NCI-H2196 (cell line): ENCODE data around the gene SLC22A1.

Experiments used
- DNase-seq: peaks from one replicate; lab custom pipeline; 2025; ENCODE audit not compliant: unreplicated experiment; lab: John Stamatoyannopoulos, UW

Gene SLC22A1

GRCh38 chr6:160170018-160170680 lies 48.5 kb downstream of the SLC22A1 start:
- no peak for DNase-seq

DNA sequence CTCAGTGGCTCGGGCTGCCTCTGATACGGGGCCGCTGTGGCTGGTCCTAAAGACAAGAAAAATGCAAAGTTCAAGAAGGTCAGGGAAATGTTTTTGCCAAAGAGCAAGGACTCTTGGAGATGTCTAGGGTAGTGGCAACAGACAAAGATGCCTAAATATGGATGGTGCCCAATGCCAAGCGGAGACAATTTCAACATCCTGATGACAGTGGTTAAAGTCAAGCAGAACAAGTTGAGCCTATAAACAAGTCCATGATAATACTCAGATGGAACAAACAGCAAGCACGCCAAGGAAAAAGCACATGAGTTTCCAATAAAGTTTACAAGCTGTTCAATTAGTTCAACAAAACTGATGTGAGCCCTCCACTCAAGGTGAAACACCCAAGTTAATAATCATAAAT lies 51.1 kb downstream of the SLC22A1 start:
- DNase-seq = no peak

- DNase-seq = no peak
These were observed 52.4 kb downstream of the SLC22A1 start for GRCh38 chr6:160173806-160174527.

GRCh38 chr6:160174681-160175080 lies 53.1 kb downstream of the SLC22A1 start:
- no peak for DNase-seq

GRCh38 chr6:160177220-160177619 lies 55.6 kb downstream of the SLC22A1 start:
- no peak for DNase-seq

DNA sequence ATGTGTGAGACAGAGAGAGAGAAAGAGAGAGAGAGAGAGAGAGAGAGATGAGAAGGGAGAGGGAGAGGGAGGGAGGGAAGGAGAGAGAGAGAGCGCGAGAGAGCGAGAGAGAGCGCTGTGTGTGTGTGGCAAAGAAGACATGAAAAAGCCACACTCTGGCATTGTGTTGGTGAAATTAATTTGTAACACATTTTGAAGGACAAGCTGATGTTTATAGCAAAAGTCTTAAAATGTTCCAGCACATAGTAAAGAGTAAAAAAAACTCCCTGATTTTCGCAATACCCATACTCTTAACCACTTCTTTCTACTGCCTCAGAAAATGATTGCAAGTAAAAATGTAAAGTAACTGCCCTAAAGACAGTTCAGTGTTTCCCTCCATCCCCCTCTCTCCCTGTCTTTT lies 56.7 kb downstream of the SLC22A1 start:
- no peak for DNase-seq

- no peak for DNase-seq
These were observed 59.1 kb downstream of the SLC22A1 start for GRCh38 chr6:160180706-160181105.

DNA sequence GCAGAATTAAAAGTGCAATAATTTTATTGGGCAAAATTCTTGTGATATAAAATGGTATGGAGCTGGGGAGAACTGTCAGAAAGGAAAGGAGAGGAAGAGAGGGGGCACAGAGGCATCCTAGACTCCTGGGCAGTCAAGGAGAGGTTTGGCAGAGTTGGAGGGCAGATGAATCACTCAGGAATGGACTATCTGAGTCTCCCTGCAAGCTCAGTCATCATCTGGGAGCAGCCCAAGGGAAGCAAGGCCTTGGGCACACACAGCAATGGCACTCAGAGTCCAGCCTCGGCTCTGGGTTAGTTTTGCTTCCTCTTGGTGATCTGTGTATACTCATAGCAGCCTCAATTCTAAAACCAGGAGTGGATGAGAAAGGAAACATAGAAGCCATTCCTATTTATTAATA lies 67.2 kb downstream of the SLC22A1 start:
- no peak for DNase-seq

GRCh38 chr6:160190081-160190480 lies 68.5 kb downstream of the SLC22A1 start:
- no peak for DNase-seq

- DNase-seq = no peak
These were observed 69.4 kb downstream of the SLC22A1 start for GRCh38 chr6:160190973-160191372.

- no peak for DNase-seq
These were observed 71.2 kb downstream of the SLC22A1 start for GRCh38 chr6:160192840-160193239.

DNA sequence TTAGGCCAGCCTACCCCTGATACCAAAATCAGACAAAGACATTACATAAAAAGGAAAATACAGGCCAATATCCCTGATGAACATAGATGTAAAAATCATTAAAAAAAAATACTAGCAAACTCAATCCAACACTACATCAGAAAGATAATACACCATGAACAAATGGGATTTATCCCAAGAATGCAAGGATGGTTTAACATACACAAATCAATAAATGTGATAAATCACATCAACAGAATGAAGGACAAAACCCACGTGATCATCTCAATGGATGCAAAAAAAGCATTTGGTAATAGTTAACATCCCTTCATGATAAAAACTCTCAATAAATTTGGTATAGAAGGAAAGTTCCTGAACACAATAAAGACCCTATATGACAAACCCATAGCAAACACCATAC lies 73.2 kb downstream of the SLC22A1 start:
- no peak for DNase-seq

GRCh38 chr6:160197662-160198061 lies 76.0 kb downstream of the SLC22A1 start:
- no peak for DNase-seq

DNA sequence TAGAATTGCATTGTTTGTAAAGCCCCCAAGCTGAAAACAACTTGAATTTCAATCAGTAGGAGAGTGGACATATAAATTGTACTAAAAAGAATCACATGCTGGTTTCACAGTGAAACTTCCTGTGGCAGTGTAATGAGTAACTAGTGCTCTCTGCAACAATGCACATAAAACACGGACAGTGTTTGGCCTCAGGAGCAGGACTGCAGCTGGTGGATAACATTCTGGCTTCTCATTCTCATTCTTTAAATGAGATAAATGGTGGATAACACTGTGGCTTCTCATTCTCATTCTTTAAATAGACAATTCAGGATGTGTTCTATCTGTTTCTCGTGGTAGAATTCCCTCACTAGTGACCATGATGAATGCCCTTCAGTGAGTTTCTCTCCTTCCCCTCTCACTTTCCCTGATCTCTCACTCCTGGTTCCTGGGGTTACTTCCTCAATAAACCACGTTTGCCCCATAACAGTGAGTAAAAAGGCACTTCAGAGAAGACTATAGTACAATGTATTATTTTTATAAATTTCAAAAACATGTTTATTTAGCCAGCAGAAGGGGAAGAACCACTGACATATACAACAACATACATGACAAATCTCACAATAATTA lies 77.1 kb downstream of the SLC22A1 start:
- no peak for DNase-seq

- DNase-seq = no peak
These were observed 79.4 kb downstream of the SLC22A1 start for GRCh38 chr6:160201061-160201460.

DNA sequence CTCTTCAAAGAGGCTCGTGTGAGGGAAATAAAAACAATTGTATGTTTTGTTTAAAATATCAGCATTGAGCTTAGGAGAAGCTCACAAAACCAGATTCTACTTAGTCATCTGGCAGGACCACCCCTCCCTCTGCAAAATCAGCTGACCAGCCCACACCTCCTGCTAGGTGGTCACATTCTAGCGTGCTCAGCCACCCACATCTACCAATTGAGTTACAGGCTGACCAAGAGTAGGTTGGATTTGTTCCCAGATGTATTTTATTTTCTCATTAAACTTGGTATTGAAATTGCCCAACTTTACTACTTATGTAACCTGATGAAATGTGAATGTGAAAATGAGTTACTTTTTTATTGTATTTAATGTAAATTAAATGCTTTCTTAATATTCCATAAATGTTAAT lies 80.8 kb downstream of the SLC22A1 start:
- DNase-seq = no peak

DNA sequence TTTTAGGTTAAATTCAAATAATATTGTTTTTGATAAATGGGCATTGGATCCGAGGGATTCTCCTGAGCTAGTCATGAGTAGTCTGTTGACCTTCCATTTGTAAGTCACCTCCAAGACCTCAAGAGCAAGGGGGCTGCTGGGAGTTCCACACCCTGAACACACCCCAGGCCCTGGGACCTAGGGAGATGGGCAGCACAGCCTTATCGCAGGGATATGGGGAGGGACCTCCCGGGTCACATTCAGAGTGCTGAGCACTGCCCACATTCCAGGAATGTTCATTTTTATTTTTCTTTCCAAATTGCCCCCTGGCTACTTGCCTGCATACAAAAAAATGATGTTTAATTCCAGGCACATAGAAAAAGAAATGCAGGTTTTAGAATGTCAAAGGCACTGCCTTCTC lies 81.5 kb downstream of the SLC22A1 start:
- no peak for DNase-seq

DNA sequence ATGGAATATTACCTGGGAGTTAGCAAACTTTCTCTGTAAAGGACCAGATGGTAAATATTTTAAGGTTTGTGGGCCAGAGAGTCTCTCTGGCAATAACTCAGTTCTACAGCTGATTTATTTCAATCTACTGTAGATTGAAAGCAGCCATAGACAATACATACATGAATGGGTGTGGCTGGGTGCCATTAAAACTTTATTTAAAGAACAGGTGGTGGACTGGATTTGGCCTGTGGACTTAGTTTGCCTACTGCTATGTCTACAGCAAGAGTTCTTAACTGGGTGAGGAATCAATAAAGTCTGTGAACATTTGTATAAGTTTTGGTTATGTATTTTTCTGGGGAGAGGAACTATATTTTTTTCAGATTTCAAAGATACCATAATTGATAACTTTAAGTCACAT lies 81.9 kb downstream of the SLC22A1 start:
- DNase-seq = no peak

DNA sequence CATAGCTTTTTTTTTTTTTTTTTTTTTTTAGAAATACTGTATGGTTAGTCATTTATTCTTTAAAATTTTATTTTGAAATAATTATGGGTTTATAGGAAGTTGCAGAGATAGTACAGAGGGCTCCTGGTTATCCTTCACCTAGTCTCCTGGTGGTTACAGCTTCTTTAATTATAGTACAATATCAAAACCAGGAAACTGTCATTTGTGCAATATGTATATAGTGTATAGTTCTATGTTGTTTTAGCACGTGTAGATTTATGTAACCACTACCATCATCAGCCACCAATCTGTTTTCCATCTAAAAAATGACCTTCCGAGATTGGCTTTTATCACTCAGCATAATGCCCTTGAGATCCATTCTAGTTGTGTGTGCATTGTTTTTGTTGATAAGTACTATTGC lies 82.3 kb downstream of the SLC22A1 start:
- no peak for DNase-seq

DNA sequence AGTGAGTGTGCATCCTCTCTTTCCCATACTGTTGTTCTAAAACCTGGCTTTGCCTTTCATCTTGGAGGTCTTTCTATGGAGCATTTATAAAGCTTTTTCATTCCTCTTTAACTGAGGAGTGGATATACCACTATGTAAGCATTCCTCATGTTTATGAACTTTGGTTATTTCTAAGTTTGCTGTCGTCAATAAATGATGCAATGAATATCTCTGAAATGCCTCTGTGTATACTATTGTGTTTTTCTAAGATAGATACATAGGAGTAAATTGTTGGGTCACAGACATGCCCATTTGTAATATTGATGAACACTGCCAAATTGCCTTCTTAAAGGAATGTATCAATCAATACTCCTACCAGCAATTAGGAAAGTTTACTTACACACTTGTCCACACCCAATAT lies 83.1 kb downstream of the SLC22A1 start:
- DNase-seq = no peak

DNA sequence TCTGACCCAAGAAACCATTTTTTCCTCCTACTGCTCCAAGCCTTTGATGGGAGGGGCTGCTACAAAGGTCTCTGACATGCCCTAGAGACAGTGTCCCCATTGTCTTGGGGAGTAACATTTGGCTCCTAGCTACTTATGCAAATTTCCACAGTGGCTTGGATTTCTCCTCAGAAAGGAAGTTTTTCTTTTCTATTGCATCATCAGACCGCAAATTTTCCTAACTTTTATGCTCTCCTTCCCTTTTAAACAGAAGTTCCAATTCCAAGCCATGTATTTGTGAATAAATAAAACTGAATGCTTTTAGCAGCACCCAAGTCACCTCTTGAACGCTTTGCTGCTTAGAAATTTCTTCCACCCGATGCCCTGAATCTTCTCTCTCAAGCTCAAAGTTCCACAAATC lies 86.0 kb downstream of the SLC22A1 start:
- no peak for DNase-seq
